GM18861 (cell line): ENCODE measurements around the gene ICAM3.
"Not testable (repeated sequence)": the region's sequence is repeated elsewhere in the genome, so short reads cannot be mapped to it uniquely, and the experiment has no call there.

ENCODE experiments used
- ATAC-seq: cut with Tn5 transposase; IDR thresholded peaks from one replicate; pipeline ENCODE4 v1.9.1; 2021; ENCODE audit not compliant: unreplicated experiment

Gene ICAM3

GRCh38 chr19:10352764-10353671 is 13.6 kb upstream of the ICAM3 start:
- ATAC-seq = no peak

- ATAC-seq = no peak
These were observed 7.1 kb upstream of the ICAM3 start for GRCh38 chr19:10346509-10346908.

GRCh38 chr19:10344780-10345179 is 5.4 kb upstream of the ICAM3 start:
- ATAC-seq = no peak

DNA sequence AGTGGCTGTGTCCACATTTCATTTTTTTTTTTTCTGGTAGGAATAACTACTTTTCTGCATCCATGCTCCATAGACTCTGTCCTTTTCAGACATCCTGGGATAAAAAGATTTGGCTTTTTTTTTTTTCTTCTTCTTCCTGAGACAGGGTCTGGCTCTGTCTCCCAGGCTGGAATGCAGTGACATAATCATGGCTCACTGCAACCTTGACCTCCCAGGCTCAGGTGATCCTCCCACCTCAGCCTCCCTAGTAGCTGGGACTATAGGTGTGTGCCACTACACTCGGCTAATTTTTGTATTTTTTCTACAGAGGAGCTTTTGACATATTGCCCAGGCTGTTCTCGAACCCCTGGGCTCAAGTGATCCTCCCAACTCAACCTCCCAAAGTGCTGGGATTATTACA is 4.1 kb upstream of the ICAM3 start:
- no peak for ATAC-seq

- ATAC-seq = no peak
These were observed 553 bp upstream of the ICAM3 start for GRCh38 chr19:10339977-10340376.

DNA sequence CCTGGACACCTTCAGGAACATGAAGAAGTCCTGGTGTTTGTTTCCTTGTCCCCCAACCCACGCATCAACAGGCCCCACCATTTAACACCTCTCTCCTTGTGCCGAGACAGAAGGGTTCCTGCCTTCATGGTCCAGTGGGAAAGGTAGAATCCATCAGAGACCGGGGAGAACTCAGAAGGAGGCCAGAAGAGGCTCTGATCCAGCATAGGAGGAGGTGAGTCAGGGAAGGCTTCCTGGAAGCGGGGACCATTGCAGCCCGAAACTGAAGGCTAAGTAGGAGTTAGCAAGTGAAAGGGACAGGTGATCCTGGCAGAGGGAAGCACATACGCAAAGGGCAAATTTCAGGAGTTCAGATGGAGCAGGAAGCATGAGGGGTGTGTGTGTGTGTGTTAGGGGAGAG is 484 bp downstream of the ICAM3 start:
- no peak for ATAC-seq

- ATAC-seq = not testable (repeated sequence)
These were observed 2.7 kb downstream of the ICAM3 start for GRCh38 chr19:10336725-10337124.

DNA sequence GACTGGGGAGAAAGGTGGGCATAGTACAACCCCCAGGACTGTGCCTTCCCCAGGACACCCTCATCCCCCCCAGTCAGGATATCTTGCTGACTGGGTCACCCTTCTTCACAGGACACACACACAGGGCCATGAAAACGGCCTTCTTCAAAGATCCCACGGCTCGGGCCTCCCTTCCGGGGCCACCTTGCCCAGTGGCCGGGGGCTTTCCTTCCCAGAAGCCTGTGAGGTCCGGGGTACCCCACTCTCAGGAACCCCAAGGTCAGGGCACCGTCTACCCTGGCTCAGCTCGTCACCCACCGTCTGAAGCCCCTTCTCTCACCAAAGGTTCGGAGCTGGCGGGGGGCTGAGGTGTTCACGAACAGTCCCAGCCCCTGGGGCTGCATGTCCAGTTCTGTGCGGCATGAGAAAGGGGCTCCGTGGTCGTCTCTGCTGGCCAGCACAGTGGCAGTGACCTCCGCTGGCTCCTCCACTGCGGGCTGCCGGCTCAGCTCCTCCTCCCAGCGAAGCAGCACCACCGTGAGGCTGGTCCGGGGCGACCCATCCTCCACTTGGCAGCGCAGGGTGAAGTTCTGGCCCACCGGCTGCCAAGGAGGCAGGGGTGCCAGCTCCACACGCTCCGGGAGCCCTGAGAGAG is 4.0 kb downstream of the ICAM3 start:
- ATAC-seq = no peak

DNA sequence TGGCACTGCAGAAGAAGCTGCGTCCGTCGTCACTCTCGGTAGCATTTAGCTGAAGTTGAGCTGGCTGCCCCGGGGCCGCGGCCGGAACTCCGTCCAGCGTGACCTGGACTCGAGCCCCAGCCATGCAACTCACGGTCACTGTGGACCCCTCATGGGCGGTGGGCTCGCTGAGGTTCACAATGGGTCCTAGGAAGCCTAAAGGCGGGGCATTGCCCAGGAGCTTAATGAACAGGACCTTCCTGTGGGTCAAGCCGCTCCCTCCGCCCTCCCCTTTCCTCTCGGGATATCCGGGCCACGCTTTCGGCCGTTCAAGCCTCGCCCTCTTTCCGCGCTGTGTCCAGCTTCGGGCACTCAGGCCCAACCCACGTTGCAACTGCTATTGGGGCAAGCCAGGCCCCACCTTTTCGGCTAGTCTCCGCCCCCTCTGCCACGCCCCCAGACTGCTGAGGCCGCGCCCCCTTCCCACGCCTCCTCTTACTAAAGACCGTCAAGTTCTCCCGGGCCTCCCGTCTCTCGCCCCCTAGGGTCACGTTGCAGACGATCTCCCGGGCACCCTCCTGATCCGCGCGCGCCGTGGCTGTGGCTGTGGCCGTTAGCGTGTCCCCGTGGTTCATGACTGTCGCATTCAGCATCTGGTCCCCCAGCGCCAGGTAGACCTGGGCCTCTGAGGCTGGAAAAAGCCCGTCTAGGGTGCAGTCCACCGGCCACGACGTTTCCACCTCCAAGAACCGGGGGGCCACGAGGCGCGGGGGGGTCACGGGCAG is 4.7 kb downstream of the ICAM3 start:
- ATAC-seq = no peak

GRCh38 chr19:10333758-10334587 is 5.5 kb downstream of the ICAM3 start:
- ATAC-seq = no peak

GRCh38 chr19:10332965-10333757 is 6.3 kb downstream of the ICAM3 start, which contains the start of gene RAVER1:
Gene RAVER1 (minus strand): TSS chr19:10333529. CDS start chr19:10333507, 22 bp downstream.
- peak; percentile 60 for ATAC-seq

- no peak for ATAC-seq
These were observed 7.1 kb downstream of the ICAM3 start for GRCh38 chr19:10332158-10332964.

GRCh38 chr19:10329555-10329954 is 9.9 kb downstream of the ICAM3 start:
- ATAC-seq = no peak

GRCh38 chr19:10328558-10329429 is 10.6 kb downstream of the ICAM3 start:
- no peak for ATAC-seq

GRCh38 chr19:10327793-10328192 is 11.6 kb downstream of the ICAM3 start:
- no peak for ATAC-seq

GRCh38 chr19:10325732-10326131 is 13.7 kb downstream of the ICAM3 start:
- no peak for ATAC-seq

- no peak for ATAC-seq
These were observed 17.3 kb downstream of the ICAM3 start for GRCh38 chr19:10321874-10322835.
